Measurements from ENCODE around the gene TCEAL7.

The TCEAL7 gene

DNA sequence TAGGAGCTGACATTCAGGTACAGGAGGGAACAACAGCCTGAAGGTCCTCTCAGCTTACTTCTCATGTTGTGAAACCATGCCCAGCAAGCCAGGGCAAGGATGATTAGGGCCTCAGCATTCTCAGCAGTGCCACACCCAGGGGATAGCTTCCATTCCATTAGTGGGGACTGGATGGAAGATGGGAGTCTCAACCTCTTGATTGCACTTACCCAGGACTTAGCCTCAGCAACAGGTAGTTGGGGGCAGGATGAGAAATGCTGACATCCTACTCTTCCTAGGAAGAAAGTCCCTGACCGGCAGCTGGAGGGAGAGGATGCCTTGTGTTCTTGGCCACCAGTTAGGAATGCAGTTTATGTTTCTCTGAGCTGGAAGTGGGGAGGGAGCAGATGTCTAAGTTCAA, 37.5 kb downstream of the TCEAL7 start:
- no peak for DNase-seq (ENCODE audit: low spot score)

DNA sequence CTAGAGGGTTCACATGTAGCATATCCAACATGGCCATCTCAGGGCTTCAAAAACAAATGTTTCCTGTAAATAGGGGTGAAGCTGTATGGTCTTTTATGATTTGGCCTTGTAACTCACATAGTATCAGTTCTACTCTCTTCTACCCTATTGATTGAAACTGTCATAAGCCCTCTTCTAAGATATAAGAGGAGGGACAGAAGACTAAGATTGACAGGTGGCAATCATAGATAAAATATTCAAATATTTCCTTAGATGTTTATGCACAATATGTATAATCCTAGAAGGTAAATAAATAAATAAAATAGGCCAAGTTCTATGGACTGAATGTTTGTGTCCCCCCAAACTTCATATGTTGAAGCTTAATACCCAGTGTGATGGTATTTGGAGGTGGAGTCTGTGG, 39.4 kb downstream of the TCEAL7 start:
- no peak for DNase-seq (ENCODE audit: low spot score)

DNA sequence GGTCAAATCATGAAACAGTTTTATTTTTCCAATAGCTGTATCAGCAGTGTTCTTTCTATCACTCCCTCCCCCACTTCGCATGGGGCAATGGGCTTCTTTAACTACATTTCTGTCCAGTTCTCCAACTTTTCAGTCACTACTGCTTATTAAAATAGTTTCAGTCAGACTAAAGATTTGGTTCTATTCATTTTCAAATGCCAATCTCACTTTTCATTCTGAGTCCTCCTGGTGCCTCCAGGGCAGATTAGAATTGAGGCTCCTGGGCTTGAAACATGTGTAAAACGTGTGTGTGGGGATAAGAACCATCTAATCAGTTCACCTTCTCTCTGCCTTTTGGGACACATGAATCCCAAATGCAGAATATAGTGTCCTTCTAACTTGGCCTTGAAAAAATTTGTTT, 42.8 kb downstream of the TCEAL7 start:
- DNase-seq (ENCODE audit: low spot score), result no peak

DNA sequence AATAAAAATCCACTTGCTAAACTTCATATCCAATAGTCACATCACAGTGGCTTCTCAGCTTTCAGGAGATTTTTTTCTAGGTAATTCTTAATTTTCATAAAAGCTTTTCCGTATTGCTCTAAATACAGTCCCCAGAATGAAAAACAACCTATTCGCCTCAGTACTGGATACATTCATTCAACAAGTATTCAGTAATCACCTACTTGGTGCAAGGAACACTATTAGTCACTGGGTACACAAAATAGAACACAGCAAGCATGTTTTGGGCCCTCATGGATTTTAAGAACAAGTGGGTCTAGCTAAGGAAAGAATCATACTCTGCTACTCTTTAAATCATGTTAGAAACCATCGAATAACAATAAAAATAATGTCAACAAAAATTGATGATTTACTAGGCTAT, 43.5 kb downstream of the TCEAL7 start:
- no peak for DNase-seq (ENCODE audit: low spot score)

DNA sequence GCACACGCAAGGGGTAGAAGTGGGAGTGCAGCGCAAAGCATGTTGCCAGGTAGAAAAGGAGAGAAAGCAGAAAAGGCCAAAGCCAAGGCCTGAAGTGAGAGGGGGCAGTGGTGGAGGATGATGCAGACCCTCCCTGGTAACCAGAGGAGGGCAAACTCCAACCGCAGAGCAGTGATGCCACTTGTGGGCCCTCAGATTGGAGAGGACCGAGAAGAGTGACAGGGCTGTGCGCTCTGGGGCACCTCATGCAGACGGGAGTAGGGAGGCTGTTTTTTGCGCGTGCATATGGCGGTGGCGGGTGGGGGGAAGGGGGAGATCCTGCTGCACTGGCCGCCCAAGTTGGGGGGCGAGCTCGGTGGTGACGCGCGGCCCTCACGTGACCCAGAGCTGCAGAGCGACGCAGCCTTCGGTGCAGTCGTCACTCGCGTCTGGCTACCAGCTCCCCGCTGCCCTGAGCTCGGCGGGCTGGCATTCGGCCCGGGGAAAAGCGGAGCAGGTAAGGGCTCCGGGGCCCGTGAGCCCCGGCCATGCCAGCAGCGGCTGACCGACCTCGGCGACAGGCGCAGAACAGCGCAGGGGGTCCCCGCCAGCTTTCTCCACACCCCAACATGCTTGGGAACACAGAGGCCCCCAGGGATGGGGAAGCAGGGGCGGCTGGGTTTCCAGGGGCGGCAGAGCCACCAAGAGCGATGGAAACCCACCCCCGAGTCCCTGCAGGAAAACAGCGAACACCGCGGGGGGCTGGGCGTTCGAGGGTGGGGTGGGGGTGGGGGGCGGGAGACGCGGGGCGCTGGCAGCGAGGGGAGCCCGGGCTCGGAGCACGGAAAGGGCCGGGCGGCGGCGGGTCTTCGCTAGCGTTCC, 46.3 kb downstream of the TCEAL7 start, which contains the start of gene BEX3:
BEX3 (plus strand) TSS at position 421 of the 861 bp plus-strand sequence. CDS start 984 bp downstream, outside the sequence.
- DNase-seq (ENCODE audit: low spot score), result peak; percentile 80

DNA sequence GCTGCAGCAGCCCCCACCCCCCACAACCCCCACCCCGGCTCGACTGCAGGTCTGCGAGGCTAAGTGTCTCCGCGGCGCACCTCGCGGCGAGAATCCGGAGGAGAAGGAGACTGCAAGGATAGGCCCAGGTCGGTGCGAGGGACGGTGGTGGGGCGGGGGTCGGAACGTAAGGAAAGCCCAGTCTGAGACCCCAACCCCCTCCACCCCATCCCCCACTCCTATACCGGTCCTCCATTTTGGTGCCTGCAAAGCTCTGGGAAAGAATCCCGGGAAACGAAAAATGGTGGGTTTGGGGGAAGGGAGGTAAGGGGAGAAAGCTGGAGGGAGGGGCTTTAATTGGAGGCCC, 46.9 kb downstream of the TCEAL7 start:
- DNase-seq (ENCODE audit: low spot score), result peak; percentile 63

DNA sequence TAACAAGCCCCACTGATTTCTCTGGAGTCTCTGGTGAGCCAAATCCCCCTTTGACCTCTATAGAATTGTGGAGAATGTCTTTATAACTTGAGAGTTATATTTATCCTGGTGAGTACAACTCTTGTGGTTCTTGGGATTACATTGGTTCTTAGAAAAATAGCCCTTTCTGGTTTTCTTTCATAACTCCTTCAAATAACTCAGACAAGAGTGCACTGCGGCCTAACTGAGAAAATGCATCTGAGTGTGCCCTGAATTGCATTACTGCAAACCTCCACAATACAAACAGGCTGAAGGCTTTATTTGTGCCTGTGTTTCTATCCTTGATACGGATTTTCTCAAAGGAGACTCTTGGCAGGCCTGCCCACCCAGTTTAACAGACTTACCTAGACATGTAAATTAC, 49.0 kb downstream of the TCEAL7 start:
- DNase-seq (ENCODE audit: low spot score), result no peak

Measured in left forelimb (tissue), 1 donor.